ENCODE data around the gene MEX3A.
"Not testable (repeated sequence)": the region's sequence is repeated elsewhere in the genome, so short reads cannot be mapped to it uniquely, and the experiment has no call there.

The MEX3A gene

DNA sequence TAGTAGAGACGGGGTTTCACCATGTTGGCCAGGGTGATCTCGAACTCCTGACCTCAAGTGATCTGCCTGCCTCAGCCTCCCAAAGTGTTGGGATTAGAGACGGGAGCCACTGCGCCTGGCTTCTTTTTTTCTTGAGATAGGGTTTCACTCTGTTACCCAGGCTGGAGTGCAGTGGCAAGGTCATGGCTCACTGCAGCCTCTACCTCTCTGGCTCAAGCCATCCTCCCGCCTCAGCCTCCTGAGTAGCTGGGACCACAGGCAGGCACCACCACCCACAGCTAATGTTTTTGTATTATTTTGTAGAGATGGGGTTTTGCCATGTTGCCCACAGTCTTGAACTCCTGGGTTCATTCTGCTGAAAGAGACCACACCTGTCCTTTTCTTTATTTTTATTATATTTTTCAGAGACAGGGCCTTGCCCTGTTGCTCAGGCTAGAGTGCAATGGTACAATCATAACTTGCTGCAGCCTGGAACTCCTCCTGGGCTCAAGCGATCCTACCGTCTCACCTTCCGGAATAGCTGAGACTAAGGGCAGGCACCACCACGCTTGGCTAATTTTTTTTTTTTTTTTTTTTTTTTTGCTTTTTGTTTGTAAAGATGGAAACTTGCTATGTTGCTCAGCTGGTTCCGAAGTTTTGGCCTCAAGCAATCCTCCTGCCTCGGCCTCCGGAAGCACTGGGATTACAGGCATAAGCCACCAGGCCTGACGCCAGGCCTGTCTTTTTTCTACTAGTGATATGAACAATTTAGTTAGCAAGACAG, 35.3 kb upstream of the MEX3A start:
- DNase-seq: no peak

- not testable (repeated sequence) for DNase-seq
These were observed 34.5 kb upstream of the MEX3A start for GRCh38 chr1:156116731-156117130.

- no peak for DNase-seq
These were observed 33.5 kb upstream of the MEX3A start for GRCh38 chr1:156115514-156116374.

DNA sequence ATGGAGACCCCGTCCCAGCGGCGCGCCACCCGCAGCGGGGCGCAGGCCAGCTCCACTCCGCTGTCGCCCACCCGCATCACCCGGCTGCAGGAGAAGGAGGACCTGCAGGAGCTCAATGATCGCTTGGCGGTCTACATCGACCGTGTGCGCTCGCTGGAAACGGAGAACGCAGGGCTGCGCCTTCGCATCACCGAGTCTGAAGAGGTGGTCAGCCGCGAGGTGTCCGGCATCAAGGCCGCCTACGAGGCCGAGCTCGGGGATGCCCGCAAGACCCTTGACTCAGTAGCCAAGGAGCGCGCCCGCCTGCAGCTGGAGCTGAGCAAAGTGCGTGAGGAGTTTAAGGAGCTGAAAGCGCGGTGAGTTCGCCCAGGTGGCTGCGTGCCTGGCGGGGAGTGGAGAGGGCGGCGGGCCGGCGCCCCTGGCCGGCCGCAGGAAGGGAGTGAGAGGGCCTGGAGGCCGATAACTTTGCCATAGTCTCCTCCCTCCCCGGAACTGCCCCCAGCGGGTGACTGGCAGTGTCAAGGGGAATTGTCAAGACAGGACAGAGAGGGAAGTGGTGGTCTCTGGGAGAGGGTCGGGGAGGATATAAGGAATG, 32.8 kb upstream of the MEX3A start:
- DNase-seq: no peak

DNA sequence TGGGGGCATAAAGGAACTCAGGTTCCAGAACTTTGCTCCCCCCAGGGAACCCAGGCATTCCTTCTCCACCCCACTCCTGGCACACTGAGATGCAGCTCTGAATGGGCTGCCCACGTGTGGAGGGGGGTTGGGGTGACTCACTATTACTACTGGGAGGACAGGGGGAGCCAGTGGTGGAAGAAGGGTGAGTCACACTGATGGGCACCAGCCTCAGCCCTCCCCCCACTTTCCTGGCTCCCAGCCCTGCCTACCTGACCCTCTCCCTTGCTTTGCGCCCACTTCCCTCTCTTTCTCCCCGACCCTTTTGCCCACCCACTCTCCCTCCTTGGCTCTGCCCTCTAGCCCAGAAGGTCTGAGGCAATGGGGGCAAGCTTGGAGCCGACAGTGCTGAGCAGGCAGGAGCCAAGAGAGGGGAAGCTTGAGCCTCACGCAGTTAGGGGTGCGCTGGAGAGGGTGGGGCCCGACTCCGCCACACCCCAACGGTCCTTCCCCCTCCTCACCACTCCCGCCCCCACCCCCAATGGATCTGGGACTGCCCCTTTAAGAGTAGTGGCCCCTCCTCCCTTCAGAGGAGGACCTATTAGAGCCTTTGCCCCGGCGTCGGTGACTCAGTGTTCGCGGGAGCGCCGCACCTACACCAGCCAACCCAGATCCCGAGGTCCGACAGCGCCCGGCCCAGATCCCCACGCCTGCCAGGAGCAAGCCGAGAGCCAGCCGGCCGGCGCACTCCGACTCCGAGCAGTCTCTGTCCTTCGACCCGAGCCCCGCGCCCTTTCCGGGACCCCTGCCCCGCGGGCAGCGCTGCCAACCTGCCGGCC, 32.0 kb upstream of the MEX3A start, which contains the start of gene LMNA:
LMNA (plus strand) TSS at position 611 of the 818 bp plus-strand sequence. CDS start 208 bp downstream, outside the sequence.
- DNase-seq: peak; percentile 79

- DNase-seq: no peak
These were observed 31.2 kb upstream of the MEX3A start for GRCh38 chr1:156113282-156113950.

DNA sequence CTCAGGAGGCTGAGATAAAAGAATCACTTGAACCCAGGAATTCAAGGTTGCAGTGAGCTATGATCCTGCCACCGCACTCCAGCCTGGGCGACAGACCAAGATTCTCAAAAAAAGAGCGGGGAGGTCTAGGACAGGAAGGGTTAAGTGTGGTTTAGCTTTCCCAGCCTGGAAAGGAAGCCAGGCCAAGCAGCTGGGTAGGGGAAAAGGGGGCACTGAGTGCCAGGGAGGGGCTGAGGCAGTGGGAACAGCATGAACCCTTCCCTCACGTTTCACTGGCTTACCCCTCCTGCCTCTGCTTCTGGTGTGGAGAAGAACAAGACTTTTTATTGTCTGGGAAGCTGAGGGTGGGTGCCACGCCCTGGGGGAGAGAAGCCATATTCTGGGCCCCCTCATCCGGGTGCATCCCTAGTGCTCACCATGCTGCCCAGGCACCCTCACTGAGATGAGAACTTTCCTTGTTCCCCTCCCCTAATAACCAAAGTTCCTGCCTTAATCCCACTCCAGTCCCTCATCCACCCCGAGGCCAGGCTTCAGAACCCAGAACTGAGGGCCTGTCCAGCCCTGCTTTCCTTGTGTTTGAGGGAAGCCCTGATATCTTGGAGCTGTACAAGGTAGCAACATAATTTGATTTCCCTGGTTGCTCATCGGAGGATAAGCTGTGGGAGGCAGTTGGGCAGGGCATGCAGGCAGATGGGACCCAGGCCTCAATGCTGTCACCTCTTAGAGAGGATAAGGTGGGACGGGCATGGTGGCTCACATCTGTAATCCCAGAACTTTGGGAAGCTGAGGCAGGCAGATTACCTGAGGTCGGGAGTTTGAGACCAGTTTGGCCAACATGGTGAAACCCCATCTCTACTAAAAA, 30.2 kb upstream of the MEX3A start:
- DNase-seq: no peak

DNA sequence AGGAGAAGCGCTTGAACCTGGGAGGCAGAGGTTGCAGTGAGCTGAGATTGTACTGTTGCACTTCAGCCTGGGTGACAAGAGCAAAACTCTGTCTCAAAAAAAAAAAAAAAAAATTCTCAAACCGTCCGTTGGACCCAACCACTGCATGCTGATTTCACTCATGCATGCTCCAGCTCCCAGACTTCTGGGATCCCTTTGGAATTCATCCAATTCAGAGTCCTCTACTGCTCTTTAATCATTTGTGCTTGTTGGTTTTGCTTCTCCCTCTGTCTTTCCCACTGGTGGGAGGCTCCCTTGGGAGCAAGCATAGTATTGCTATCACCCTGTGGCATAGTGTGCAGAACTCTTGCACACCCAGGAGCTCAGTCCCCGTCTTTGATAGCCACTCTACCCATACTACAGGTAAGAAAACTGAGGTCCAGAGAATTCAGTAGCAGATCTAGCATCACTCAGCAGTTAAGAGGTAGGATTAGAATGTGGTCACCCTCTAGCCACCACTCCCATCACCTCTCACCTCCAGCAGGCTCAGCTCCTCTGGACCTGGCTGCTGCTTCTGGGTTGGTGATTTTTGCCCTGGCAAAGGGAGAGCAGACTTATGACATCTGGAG, 29.2 kb upstream of the MEX3A start:
- DNase-seq: no peak

DNA sequence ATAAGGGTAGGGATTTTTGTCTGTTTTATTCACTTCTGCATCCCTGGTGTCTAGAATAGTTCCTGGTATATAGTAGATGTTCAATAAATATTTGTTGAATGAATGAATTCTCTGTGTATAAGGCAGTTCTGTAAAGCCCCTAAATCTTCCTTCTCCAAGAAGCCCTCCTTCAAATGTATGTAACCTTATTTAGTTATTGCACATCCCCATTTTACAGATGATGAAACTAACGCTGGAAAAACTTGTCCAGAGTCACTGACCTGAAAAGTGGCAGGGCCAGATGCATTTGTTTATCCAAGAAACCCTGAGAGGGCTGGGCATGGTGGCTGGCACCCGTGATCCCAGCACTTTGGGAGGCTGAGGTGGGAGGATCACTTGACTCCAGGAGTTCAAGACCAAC, 28.0 kb upstream of the MEX3A start:
- no peak for DNase-seq

GRCh38 chr1:156108664-156109241, 26.5 kb upstream of the MEX3A start:
- no peak for DNase-seq

- no peak for DNase-seq
These were observed 25.8 kb upstream of the MEX3A start for GRCh38 chr1:156108057-156108456.

DNA sequence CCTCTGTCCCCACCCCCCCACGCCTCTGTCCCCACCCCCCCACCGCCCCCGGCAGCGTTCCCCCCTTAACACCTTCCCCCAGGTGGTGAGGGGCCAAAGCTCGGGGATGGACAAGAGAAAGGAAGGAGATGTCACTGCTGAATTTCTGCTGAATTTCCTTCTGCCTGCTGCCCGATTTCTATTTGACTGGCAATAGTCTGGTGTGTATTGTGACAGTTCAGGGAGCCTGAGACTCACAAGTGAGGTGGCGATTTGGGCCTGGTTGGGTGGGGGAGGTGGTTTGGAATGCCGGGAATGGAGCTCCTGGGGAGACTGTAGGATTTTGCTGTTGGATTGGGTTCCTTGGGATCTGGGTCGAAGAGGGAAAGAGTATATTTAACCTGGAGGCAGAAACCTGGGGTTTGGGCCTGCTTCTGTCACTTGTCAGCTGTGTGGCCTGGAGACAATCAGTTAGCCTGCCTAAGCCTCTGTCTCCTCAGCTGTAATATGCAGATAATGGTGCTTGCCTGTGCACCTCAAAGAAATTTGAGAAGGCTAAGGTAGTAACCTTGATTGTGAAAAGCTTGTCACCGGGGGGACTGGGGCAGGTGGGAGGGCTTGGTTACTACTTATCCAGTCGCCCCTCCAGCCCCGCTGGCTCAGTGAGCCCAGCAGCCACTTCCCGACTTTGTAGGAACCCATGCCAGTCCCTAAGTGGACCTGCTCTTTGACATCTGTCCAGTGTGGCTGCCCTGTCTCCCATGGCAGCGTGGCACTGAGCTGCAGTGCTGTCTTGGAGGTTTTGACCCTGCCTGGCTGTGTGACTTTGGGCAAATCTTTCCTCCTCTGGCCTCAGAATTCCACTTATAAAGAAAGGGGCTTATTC, 24.6 kb upstream of the MEX3A start:
- no peak for DNase-seq

DNA sequence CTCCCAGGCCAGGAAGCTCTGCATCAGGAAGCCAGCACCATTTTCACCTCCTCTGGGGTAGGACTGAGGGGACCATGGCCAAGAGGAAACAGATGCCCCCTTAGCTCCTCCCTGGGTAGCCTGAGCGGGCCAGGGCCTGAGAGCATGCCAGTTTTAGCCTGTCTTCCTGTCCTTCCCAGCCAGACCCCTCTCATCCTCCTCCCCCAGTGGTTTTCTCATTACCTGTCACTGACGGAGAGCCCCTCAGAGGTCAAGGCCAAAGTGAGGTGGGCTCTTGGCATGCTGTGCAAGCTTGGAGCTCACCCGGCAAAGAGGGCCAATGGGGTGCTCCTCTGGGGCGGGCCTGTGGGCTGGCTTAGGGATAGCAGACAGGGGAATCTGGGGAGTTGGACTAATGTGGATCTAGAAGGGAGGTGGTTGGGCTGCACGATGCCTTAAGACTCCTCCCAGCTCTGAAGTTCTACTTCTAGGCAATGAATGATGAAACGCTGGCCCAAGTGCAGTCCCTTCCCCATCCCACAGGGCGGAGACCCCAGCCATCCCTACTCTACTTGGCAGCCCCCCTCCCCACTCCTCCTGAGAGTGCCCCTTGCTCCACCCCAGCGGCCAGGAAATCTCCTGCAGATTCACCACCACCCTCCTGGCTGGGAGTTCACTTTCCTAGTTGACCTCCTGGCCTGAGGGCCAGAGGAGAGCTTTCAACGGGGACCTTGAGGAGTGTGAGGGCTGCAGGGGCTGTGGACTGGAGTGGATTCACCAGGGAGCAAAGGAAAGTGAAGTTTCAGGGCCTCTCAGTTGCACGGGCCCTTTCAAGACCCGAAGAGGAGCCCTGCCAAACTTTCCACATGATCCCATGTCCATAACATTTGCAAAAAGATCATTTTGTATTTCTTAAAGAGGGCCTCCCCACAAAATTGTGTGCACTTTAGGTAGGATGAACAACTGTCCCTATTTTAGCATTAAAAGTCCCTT, 22.9 kb upstream of the MEX3A start:
- DNase-seq: no peak

DNA sequence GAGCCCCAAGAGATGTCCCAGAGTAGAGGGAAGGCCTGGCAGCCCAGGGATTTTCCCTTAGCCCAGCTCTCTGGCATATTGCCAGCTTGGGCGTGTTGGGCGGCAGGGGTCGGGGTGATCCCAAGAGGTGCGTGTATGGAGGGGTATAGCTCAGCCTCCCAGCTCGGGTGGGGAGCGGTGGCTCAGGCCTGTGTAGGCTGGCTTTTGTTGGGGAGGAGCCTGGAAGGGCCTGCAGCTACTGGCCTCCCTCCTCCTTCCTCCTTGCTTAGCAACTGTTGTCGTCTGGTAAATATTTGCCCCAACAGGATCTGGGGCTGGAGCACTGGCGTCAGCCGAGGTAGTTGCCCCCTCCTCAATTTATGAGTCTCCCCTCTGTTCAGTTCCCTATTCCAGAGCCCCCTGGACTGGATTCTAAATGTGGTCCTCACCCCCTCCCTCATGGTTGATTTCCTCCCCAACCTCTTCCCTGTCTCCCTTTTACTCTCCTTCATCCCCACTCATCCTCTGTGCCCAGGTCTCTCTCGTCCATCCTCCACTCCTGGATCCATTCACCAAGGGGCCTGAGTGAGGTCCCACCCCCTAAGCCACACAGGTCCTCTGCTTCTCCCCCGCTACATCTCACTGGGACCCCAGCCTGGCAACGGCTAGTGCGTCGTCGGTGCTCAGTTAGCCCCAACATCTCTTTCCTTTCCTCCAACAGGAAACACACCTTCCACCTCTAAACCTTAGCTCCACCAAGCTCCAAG, 22.0 kb upstream of the MEX3A start:
- peak; percentile 64 for DNase-seq

GRCh38 chr1:156103521-156103947, 21.3 kb upstream of the MEX3A start:
- DNase-seq: peak; percentile 61

GRCh38 chr1:156102633-156103511, 20.6 kb upstream of the MEX3A start:
- DNase-seq: no peak
